Measurements from ENCODE around the gene APBB2.

- TF ChIP-seq EZH2phosphoT487 (IDR thresholded peaks at IDR 0.05; ENCODE audit: insufficient read depth, low read depth) (no peak), EZH2 (IDR thresholded peaks at IDR 0.05; ENCODE audit: insufficient read depth, poor library complexity, severe bottlenecking) (no peak)
Observed at GRCh38 chr4:41074215-41074614, 140.1 kb downstream of the APBB2 start.
